Thoracic aorta (tissue), 2 donors: ENCODE results near the gene SIK3. TPM values are rescaled to one million over a fixed set of nuclear protein-coding genes. Genes with fewer than 3 reads are reported as not detected.

Experiments
- ATAC-seq: fragments of 150-250 bp; one replicate; pipeline ENCODE4 v1.8.0; 2017; ENCODE audit warnings: low read depth; ENCODE audit not compliant: insufficient number of reproducible peaks, low FRiP score
- DNase-seq: peaks from one replicate; pipeline ENCODE4 v3.0.0-alpha.2; 2020; ENCODE audit warnings: low spot score
- H3K27ac ChIP-seq, 2 donors: fragments of 200-600 bp; sonication (generic); 1 replicate in 1 of 2; 2 replicates in 1 of 2; pipeline ENCODE4 v1.5.1; 2016; ENCODE audit warnings: mild to moderate bottlenecking in 2 of 2, moderate library complexity in 2 of 2
- H3K27me3 ChIP-seq: fragments of 200-600 bp; sonication (generic); replicated peaks from 2 replicates; pipeline ENCODE4 v1.6.0; 2016; ENCODE audit warnings: mild to moderate bottlenecking; ENCODE audit not compliant: insufficient read depth
- H3K36me3 ChIP-seq: fragments of 200-600 bp; sonication (generic); one replicate; pipeline ENCODE4 v1.5.1; 2016
- H3K4me1 ChIP-seq, 2 donors: fragments of 200-600 bp; sonication (generic); 1 replicate in 1 of 2; 2 replicates in 1 of 2; pipeline versions ENCODE4 v1.5.1 to v1.6.0; 2016; ENCODE audit warnings: low read depth in 2 of 2, mild to moderate bottlenecking in 1 of 2; ENCODE audit not compliant: control insufficient read depth in 1 of 2
- H3K4me3 ChIP-seq: fragments of 200-600 bp; sonication (generic); 2 replicates; pipeline ENCODE4 v1.5.1; 2016; ENCODE audit warnings: mild to moderate bottlenecking
- H3K9me3 ChIP-seq: fragments of 200-600 bp; sonication (generic); 2 replicates; pipeline ENCODE4 v1.5.1; 2016
- CTCF ChIP-seq: fragments of 200-600 bp; sonication (generic); IDR thresholded peaks from one replicate; pipeline ENCODE4 v1.5.1; 2019; ENCODE audit warnings: antibody characterized with exemption
- total RNA-seq, 2 donors: library from RNA; depleted of rRNA; stranded (reverse); fragments of >200 nt; gene quantifications; one replicate each; pipeline versions ENCODE4 v1.1.0 to v1.2.3, GENCODE V29; 2016

Gene SIK3
- total RNA-seq, 2 donors from 2014 or later = 32.9 to 53.7 TPM

GRCh38 chr11:116891746-116892145, 206.5 kb downstream of the SIK3 start:
- peaks cover 0 to 2% of the 10 kb centered on the region in 2 donors for H3K4me1 ChIP-seq
- ATAC-seq (no peak), DNase-seq (no peak)
- TF ChIP-seq CTCF = no peak
- no peaks in the 10 kb centered on the region for H3K27me3 ChIP-seq
- H3K9me3 ChIP-seq = no peaks in the 10 kb centered on the region
- H3K27ac ChIP-seq = no peak overlapping the region
- no peaks in the 10 kb centered on the region for H3K36me3 ChIP-seq
- H3K4me3 ChIP-seq = no peak overlapping the region

DNA sequence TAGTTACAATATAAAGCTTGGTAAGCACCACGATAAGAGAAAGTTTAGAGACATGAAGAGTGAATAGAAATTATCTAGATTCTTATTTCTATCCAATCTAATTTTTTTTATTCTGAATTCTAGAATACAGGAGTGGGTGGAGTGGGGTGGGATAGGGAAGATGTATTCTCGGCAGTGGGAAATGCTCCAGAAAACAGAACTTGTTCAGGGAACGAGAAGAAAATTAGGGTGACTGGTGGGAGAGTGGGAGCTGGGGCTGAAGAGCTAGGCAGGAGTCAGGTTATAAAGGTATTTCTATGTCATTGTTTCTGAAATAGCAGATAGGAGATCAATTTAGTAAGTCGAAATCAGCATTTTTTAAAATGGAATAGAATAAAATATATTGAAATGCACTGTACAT, 207.6 kb downstream of the SIK3 start:
- Histone ChIP-seq H3K4me1 (peaks cover 0 to 14% of the 10 kb centered on the region in 2 donors), H3K27ac (no peak overlapping the region), H3K27me3 (no peaks in the 10 kb centered on the region), H3K4me3 (no peak overlapping the region), H3K9me3 (no peaks in the 10 kb centered on the region), H3K36me3 (no peaks in the 10 kb centered on the region)
- no peak for TF ChIP-seq CTCF
- DNase-seq (no peak), ATAC-seq (no peak)

DNA sequence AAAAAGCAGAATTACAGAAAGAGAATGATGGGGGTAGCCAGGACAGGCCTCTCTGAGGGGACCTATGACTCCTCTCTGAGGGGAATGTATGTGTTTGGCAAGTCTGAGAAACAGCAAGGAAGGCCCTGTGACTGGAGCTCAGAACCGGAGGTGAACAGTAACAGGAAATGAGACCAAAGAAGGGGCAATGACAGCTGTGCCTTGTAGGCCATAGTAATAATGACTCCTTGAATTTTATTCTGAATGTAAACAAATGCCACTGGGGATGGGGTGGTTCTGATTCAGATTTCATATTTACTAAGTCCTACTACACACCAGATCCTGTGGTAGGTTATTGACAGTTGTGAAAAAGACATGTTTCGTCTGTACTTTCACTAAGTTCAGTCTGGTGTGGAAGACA, 208.0 kb downstream of the SIK3 start:
- H3K9me3 ChIP-seq = no peaks in the 10 kb centered on the region
- H3K4me1 ChIP-seq = peaks cover 0 to 14% of the 10 kb centered on the region in 2 donors
- H3K27ac ChIP-seq = no peak overlapping the region
- ATAC-seq (no peak), DNase-seq (no peak)
- no peak overlapping the region for H3K4me3 ChIP-seq
- TF ChIP-seq CTCF = no peak
- H3K36me3 ChIP-seq = no peaks in the 10 kb centered on the region
- no peaks in the 10 kb centered on the region for H3K27me3 ChIP-seq

- no peak for TF ChIP-seq CTCF
- Histone ChIP-seq H3K4me3 (no peak overlapping the region), H3K36me3 (no peaks in the 10 kb centered on the region), H3K4me1 (peaks cover 0 to 14% of the 10 kb centered on the region in 2 donors), H3K9me3 (no peaks in the 10 kb centered on the region), H3K27ac (no peak overlapping the region), H3K27me3 (no peaks in the 10 kb centered on the region)
- ATAC-seq (no peak), DNase-seq (no peak)
Measured at GRCh38 chr11:116888884-116889549, 209.2 kb downstream of the SIK3 start.

- no peak for TF ChIP-seq CTCF
Measured at GRCh38 chr11:116888024-116888423, 210.2 kb downstream of the SIK3 start.

More at GRCh38 chr11:116888024-116888423, 210.2 kb downstream of the SIK3 start:
- no peak for DNase-seq
- peaks cover 0 to 14% of the 10 kb centered on the region in 2 donors for H3K4me1 ChIP-seq
- H3K27me3 ChIP-seq = no peaks in the 10 kb centered on the region
- H3K4me3 ChIP-seq = no peak overlapping the region
- H3K9me3 ChIP-seq = no peaks in the 10 kb centered on the region
- H3K27ac ChIP-seq = no peak overlapping the region
- ATAC-seq = no peak
- H3K36me3 ChIP-seq = no peaks in the 10 kb centered on the region
